ENCODE data around the gene CCDC80.

Gene CCDC80

DNA sequence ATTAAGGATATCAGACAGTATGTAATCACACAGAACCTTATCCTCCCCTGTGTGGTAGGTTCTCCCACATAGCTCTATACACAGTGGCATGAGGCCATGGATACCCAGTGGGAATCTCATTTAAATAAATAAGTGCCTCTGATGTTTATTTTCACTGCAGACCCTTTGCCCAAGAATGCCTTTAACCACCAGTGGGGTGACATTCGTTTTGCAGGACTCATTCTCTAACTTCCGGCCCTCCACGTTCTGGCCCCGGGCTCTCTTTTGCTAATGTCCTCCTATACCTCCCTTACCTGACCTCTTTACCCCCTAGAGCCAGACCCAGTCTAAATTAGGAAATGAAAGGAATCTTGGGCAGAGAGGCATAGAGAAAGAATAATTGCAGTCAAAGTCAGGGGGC is 8.3 kb downstream of the CCDC80 start:
- no peak for TF ChIP-seq GATA3 (IDR thresholded peaks at IDR 0.05; ENCODE audit: low read depth, low read length)
- TF ChIP-seq GATA2 (IDR thresholded peaks at IDR 0.05; ENCODE audit: low read depth, low read length), result no peak

DNA sequence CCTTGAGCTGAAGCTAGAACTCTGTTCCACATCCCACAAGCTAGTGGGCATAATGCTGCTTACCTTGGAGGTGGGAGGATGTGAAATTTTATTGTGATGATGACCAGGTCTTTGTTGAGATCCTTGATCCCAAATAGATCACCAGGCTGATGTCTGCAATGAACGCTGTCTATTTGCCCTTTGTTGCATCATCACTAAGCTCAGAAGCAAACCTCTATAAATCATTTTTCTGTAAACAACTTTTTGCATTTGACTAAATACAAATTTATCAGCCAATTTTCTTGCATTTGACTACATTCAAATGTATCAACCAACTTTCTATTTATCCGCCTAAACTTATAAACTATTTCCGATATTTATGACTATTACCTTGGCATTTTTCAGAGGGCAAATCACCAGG is 9.7 kb downstream of the CCDC80 start:
- TF ChIP-seq GATA2 (IDR thresholded peaks at IDR 0.05; ENCODE audit: low read depth, low read length), result no peak
- no peak for TF ChIP-seq GATA3 (IDR thresholded peaks at IDR 0.05; ENCODE audit: low read depth, low read length)

DNA sequence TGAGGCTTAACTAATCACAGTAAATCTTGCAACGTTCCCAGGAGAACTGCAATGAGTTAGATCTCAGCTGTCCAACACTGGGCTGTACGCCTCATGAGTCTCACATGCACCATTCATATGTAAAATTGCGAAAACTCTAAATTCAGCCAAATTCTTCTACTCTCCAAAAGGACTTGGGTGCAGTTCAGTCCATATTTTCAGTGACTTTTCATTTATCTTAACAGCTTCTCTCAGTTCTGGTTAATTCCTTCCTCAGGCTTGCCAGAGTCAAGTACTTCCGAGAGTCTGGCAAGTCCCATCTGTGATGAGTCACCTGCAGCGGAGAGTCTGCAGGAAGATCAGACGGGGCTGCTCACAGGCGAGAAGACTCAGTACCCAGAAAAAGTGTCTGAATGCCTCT is 11.5 kb downstream of the CCDC80 start:
- no peak for TF ChIP-seq GATA2 (IDR thresholded peaks at IDR 0.05; ENCODE audit: low read depth, low read length)
- no peak for TF ChIP-seq GATA3 (IDR thresholded peaks at IDR 0.05; ENCODE audit: low read depth, low read length)

GRCh38 chr3:112627919-112628466 is 12.9 kb downstream of the CCDC80 start:
- TF ChIP-seq GATA3 (IDR thresholded peaks at IDR 0.05; ENCODE audit: low read depth, low read length) (no peak), GATA2 (IDR thresholded peaks at IDR 0.05; ENCODE audit: low read depth, low read length) (no peak)

- TF ChIP-seq GATA2 (IDR thresholded peaks at IDR 0.05; ENCODE audit: low read depth, low read length) (no peak), GATA3 (IDR thresholded peaks at IDR 0.05; ENCODE audit: low read depth, low read length) (no peak)
Observed at GRCh38 chr3:112627419-112627818, 13.5 kb downstream of the CCDC80 start.

DNA sequence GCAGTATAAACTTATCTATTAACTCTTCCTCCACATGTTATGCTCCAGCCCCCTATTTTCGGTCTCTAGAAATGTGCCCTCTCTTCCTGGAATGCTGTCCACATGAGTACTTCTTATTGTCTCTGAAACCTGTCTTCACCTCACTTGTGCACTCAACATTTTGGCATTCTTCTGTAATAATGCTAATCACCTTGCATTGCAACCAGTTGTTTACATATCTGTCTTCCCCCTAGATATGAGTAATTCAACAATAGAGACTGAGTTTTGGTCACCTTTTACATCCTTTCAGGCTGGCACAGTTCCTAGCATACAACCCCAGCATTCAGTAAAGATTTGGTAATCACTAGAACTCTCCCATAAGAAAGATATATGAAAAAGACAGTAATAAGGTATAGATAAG is 17.2 kb downstream of the CCDC80 start:
- TF ChIP-seq GATA2 (IDR thresholded peaks at IDR 0.05; ENCODE audit: low read depth, low read length) (no peak), GATA3 (IDR thresholded peaks at IDR 0.05; ENCODE audit: low read depth, low read length) (no peak)

DNA sequence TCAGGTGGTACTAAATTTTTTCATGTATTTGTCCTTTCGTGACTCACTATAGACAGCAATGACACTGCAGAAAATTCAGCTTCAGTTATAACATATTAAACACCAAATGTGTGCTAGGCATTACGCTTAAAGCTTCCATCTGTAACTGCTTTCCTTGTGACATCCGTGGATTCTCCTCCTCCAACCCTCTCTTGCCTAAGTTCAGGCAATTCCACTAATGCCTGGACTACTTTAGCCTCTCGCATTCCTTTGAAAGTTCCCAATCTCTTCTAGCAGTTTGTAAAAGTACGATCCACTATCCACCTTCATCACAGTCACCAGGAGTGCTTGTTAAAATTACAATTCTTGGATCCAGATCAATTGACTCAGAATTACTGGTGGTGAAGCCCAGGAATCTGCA is 17.7 kb downstream of the CCDC80 start:
- no peak for TF ChIP-seq GATA2 (IDR thresholded peaks at IDR 0.05; ENCODE audit: low read depth, low read length)
- TF ChIP-seq GATA3 (IDR thresholded peaks at IDR 0.05; ENCODE audit: low read depth, low read length), result no peak

DNA sequence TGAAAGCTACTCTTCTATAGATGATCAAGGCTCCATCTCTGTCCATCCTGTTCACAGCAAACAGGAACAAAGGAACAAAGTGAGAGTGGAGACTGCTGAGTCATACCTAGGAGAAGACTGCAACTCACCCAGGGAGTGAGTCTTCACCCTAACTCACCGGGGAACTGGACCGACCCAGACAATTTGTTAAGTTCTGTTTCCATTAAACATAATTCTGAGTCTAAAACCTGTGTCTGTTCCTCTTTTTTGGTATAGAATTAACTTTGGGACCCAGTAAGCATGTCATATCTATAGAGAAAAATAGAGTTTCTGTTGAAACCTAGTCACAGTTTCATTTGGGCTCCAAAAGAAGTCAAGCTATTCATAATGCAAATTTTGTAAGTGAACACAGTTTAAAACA is 21.6 kb downstream of the CCDC80 start:
- TF ChIP-seq GATA3 (IDR thresholded peaks at IDR 0.05; ENCODE audit: low read depth, low read length) (no peak), GATA2 (IDR thresholded peaks at IDR 0.05; ENCODE audit: low read depth, low read length) (no peak)

- TF ChIP-seq GATA2 (IDR thresholded peaks at IDR 0.05; ENCODE audit: low read depth, low read length), result no peak
Observed at GRCh38 chr3:112617285-112617684, 23.7 kb downstream of the CCDC80 start.

DNA sequence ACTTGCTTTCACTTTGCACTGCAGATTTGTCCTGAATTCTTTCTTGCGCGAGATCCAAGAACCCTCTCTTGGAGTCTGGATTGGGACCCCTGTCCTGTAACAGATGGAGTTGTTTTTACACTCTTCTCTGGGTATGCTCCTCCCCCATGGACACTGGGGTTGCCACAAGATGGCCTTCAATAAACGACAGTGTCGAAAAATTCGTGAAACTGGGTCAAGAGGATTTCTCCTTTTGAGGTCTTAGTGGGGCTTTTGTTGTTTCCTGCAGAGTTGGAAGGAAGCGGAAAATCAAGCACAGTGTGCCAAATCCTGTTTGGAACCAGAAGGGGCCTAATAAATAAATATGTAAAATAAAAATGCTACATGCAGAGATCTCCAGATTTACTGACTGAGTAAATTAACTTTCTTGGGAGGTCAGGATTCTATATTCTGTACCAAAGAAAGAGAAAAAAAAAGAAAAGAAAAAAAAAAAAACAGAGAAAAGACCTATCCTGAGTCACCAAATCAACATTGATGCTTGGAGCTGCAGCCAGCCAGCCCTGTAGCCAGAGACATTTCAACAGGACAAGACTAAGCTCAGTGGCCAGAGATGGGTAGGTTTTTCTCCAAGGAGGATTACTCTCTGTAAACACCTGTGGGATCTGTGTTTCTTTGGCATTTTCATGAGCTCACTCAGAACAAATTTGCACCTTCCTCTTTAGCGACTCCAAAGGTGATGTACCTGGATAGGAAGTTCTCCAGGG is 24.8 kb downstream of the CCDC80 start:
- no peak for TF ChIP-seq GATA3 (IDR thresholded peaks at IDR 0.05; ENCODE audit: low read depth, low read length)
- TF ChIP-seq GATA2 (IDR thresholded peaks at IDR 0.05; ENCODE audit: low read depth, low read length), result no peak

DNA sequence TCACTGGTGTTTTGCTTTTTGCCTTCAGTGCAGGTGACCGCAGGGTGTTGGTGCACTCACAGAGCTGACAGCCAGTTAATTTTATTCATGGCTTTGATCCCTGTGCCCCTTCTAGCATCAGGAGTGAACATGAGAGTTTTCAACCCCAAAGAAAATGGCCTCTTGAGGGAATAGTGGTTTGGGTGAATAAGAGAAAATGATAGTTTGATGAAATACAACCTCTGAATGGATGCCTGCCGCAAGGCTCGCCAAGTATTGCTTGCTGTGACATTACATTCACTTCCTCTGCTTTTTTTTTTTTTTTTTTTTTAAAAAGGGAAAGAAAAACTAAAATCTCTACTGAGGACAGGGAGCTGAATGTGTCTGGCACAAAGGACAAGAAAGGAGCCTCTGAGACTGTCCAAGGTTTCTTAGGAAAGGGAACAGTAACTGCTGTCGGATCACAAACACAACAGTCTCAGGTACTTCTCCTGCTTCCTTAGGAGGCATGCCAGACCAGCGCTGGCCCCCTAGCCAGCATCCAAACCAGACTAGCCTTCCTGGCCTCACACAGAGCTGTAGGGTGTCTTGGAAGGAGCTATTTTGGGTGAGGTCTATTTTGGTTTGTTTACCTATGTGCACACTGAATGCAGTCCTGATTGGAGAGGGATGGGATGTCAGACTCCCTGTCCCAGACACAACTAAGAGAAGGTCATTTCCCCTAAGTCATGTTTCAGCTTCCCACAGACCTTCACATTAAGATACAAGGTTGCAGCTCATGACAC is 29.0 kb downstream of the CCDC80 start:
- TF ChIP-seq GATA2 (IDR thresholded peaks at IDR 0.05; ENCODE audit: low read depth, low read length) (no peak), GATA3 (IDR thresholded peaks at IDR 0.05; ENCODE audit: low read depth, low read length) (no peak)

GRCh38 chr3:112610121-112610520 is 30.8 kb downstream of the CCDC80 start:
- TF ChIP-seq GATA3 (IDR thresholded peaks at IDR 0.05; ENCODE audit: low read depth, low read length) (no peak), GATA2 (IDR thresholded peaks at IDR 0.05; ENCODE audit: low read depth, low read length) (no peak)

DNA sequence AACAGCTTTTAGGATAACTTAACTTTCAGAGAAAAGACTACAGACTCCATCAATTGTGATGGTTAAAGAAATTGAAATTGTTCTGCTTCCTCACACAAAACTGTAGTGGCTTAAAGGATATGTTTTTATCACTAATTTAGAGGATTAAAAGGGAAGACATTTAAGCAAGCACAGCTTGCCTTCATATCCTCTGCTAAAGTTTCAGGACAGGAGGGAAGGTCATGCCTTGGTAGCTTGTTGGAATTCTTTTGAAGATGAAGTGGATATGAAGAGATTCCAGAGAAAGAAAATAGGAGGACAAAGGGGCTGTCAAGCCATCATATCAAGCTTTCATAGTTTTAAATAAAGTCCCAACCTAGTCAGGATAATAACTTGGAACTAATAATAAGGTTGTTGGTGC is 33.1 kb downstream of the CCDC80 start:
- TF ChIP-seq GATA2 (IDR thresholded peaks at IDR 0.05; ENCODE audit: low read depth, low read length) (no peak), GATA3 (IDR thresholded peaks at IDR 0.05; ENCODE audit: low read depth, low read length) (no peak)

DNA sequence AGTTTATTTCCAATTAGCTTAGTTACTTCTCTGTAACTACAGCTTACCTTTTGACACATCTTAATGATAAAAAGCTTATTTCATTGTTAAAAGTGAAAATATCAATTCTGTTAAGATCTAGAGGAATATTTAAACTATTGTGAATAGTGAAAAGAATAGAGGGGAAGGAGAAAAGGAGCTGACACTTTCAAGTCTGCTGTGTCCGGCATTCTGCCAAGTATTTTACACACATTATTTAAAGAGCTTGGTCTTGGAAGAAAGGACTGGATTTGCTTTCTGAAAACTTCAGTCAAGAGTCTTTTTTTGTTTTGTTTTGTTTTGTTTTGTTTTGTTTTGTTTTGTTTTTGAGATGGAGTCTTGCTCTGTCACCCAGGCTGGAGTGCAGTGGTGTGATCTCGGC is 34.8 kb downstream of the CCDC80 start:
- TF ChIP-seq GATA3 (IDR thresholded peaks at IDR 0.05; ENCODE audit: low read depth, low read length), result no peak
- TF ChIP-seq GATA2 (IDR thresholded peaks at IDR 0.05; ENCODE audit: low read depth, low read length), result no peak

GRCh38 chr3:112605285-112605684 is 35.7 kb downstream of the CCDC80 start:
- TF ChIP-seq GATA3 (IDR thresholded peaks at IDR 0.05; ENCODE audit: low read depth, low read length) (no peak), GATA2 (IDR thresholded peaks at IDR 0.05; ENCODE audit: low read depth, low read length) (no peak)
